HG02852 (cell line): ENCODE results near the gene KRT72.
"Not testable (repeated sequence)": the region's sequence is repeated elsewhere in the genome, so short reads cannot be mapped to it uniquely, and the experiment has no call there.

Source experiments
- ATAC-seq: cut with Tn5 transposase; IDR thresholded peaks from one replicate; pipeline ENCODE4 v1.9.1; 2021; ENCODE audit warnings: mild to moderate bottlenecking, moderate library complexity; ENCODE audit not compliant: unreplicated experiment

KRT72 gene

DNA sequence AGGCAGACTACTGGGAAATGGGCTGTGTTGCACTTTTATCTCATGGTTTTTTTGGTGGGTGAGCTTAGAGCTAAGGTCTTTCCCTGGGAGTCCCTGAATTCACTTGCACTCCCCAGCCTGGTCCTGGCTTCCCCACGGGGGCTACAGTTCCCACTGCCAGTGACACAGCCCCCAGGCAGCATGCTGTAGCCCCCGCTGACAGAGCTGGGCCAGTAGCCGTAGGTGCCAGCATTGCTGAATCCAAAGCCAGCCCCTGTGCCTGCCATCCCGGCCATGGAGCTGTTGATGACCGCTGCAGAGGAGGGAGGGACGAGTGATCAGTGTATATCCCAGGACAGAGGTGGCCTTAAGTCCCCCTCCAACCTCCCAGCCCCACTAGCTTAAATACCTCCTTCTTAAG is 6.9 kb upstream of the KRT72 start:
- no peak for ATAC-seq

DNA sequence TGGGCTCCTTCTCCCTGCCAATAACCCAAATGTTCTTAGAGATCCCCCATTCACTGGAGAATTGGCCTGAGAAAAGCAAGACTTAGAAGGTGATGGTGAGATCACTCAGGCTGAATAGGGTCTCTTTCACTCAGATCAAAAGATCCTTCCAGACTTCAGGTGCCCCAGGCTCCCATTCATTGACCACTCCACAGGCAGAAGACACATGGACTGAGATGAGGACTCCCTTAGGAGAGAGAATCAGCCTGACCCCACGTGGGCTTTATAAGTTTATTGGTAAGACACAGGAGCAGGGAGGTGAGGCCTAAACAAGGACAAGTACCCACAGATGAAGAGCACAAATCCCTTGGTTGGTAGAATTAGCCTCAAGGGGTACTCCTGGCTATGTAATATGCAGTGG is 6.1 kb upstream of the KRT72 start:
- ATAC-seq: no peak

GRCh38 chr12:52606581-52607218 is 5.4 kb upstream of the KRT72 start:
- no peak for ATAC-seq

- no peak for ATAC-seq
These were observed 4.8 kb upstream of the KRT72 start for GRCh38 chr12:52606096-52606495.

GRCh38 chr12:52605542-52605941 is 4.3 kb upstream of the KRT72 start:
- no peak for ATAC-seq

- ATAC-seq: no peak
These were observed 3.6 kb upstream of the KRT72 start for GRCh38 chr12:52604859-52605258.

DNA sequence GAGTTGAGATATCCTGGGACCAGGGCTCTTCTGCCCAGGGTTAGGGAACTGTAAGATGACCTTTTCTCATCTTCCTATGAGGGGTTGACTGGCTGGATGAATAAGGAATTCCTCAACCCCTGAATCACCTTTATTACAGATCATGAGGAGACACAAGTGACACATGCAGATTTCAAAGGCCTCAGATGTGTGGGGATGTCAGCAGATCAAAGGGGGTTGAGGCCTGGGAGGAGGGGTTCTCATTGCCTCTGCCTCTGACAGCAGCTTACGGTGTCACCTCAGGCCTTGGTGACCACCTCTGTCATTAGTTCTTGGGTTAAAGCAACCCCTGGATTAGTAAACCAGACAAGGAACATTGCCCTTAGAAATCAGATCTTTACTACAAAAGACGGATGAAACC is 2.1 kb upstream of the KRT72 start:
- ATAC-seq: no peak

DNA sequence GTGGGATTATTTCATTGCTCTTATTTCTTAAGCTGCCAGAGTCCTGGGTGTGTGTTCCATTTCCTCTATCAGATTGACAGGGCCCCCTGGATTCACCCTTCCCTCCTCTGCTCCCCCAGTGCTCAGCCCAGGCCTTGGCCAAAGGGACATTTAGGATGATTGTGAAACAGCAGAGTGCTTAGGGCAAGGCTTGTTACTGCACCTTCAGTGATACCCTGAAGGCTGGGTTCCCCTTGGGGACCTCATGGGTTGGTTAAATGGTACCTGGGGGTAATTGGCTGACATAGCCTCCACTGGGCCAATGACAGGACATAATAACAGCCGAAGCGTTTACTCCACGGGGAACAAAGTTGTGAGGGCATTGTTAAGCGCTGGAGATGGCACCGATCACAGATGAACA is 1.3 kb upstream of the KRT72 start:
- no peak for ATAC-seq

DNA sequence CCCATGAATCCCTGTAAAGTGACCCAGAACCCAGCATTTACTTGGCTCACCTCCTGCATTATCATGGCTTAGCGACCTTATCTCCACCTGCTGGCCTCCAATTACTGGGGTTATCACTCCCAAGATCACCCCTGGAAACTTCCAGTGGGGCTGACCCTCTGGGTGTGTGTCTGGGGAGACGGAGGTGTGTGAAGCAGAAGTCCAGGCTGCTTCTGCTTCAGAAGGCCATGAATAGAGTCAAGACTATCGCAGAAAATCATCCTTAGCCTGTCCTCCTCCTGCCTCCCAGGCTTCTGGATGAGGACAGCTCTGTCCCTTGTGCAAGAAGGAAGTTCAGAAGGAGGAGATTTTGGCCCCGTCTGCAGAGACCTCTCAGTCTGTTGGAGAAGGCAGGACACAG is 408 bp upstream of the KRT72 start:
- no peak for ATAC-seq

DNA sequence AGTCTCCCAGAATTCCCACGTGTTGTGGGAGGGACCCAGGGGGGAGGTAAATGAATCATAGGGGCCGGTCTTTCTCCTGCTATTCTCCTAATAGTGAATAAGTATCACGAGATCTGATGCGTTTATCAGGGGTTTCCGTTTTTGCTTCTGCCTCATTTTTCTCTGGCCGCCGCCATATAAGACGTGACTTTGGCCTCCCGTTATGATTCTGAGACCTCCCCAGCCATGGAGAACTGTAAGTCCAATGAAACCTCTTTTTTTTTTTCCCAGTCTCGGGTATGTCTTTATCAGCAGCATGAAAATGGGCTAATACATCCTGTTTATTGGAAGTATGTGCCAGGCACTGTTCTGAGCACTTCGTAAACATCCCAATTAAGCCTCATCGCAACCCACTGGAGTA is 788 bp downstream of the KRT72 start:
- ATAC-seq: no peak

GRCh38 chr12:52600071-52600470 is 1.2 kb downstream of the KRT72 start:
- no peak for ATAC-seq

DNA sequence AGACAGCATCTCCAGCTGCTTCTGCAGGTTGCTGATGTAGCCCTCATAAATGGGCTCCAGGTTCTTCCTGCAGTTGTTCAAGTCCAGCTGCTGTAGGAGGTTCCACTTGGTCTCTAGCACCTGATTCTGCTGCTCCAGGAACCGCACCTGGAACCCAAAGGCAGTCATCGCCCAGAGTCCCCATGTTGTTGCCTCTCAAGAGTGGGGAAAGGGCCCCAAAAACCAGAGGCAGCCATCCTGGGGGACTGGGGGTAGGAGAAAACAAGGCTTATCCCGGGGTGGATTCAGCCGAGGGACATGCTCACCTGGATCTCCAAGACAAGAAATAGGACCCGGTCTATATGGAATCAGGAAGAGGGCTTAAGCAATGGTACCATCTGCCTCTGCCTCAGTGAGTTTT is 2.3 kb downstream of the KRT72 start:
- ATAC-seq: no peak

GRCh38 chr12:52594237-52594636 is 7.0 kb downstream of the KRT72 start:
- not testable (repeated sequence) for ATAC-seq

DNA sequence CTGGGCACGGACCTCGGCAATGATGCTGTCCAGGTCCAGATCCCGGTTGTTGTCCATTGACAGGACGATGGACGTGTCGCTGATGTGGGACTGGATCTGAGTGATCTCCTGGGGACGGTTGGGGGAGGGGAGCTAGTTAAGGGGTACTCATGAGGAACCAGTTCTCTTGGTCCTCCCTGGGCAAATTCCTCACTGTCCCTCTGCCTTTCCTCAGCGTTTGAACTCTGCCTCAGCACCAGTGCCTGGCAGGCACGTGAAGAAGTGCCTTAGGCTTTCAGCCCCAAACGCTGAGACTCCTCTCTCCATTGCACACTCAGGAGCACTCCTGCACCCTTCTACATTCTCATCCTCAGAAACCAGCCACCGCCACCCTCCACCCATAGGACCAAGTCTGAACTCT is 9.7 kb downstream of the KRT72 start:
- ATAC-seq: no peak

DNA sequence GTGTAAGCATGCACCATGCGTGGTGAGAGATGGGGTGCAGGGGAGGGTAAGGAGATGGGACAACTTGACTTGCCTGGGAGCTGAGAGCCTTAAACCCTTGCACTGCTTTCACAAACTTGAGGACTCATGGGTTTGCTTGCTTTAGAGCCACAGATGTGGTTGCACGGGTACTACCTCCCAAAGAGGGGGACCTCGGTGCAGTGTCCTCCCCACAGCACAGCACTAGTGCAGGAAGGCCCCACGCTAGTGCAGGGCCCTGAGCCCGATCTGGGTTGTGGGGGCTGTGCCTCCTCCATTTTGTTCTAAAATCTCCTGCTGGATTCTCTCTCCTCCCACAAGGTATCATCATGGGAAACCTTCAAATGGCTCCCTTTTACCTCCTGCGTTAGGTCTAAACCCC is 11.2 kb downstream of the KRT72 start:
- ATAC-seq: no peak

DNA sequence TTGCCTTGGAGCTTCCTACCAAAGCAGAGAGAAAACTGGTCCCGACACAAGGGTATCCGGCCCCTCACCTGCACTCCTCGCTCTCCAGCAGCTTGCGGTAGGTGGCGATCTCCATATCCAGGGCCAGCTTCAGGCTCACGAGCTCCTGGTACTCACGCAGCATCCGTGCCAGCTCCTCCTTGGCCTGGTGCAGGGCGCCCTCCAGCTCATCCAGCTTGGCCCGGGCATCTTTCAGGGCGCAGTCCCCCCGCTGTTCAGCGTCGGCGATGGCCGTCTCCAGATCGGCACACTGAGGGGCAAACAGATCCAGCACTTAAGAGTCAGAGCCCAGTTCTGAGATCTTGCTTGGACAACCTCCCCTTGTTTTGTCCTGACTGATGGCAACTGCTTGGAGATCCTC is 13.7 kb downstream of the KRT72 start:
- no peak for ATAC-seq

- ATAC-seq: no peak
These were observed 15.3 kb downstream of the KRT72 start for GRCh38 chr12:52585946-52586345.

GRCh38 chr12:52585066-52585465 is 16.2 kb downstream of the KRT72 start:
- no peak for ATAC-seq

- ATAC-seq: no peak
These were observed 17.0 kb downstream of the KRT72 start for GRCh38 chr12:52584156-52584682.

- no peak for ATAC-seq
These were observed 18.2 kb downstream of the KRT72 start for GRCh38 chr12:52582971-52583456.

GRCh38 chr12:52582486-52582885 is 18.8 kb downstream of the KRT72 start:
- no peak for ATAC-seq

DNA sequence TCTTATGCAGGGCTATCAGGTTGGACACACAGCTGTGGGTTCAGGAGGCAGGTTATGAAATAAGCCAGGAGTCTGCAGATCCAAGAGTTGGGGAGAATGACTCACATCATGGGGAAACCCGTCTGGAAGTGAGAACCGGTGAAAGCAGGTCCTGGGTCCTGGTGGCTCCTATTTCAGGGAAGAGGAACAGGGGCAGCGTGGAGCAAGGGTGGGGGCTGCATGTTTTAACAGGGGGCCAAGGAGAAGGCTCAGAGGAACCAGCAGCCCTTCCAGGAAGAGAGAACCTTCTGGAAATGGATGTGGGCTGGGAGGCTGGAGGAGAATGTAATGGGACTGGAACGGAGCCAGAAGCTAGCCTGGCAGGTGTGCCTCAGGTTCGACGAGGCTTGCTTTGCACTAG is 19.8 kb downstream of the KRT72 start:
- ATAC-seq: no peak

- no peak for ATAC-seq
These were observed 20.2 kb downstream of the KRT72 start for GRCh38 chr12:52581066-52581465.
